HG03442 (cell line): ENCODE data around the gene HS6ST3.
"Not testable (repeated sequence)": the region's sequence is repeated elsewhere in the genome, so short reads cannot be mapped to it uniquely, and the experiment has no call there.

ENCODE experiments used
- ATAC-seq: cut with Tn5 transposase; IDR thresholded peaks from one replicate; pipeline ENCODE4 v1.9.1; 2021; ENCODE audit warnings: mild to moderate bottlenecking, moderate library complexity; ENCODE audit not compliant: unreplicated experiment

Gene HS6ST3

DNA sequence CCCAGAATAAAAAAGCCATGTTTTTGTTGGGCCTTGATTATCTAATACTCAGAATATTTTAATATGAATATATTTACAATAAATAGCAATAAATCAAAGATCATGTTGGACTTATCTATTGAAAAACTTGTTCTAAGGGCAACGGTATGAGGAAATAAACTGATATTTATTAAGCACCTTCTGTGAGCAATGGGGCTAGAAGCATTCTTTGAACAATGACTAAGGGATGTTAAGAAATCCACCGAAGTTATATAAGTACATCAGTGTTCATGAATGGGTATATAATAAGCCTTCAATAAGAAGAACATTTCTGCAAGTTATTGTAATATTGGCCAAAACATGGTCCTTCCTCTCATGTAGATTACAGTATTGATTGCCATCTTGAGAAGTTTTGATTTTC is 682.5 kb downstream of the HS6ST3 start:
- no peak for ATAC-seq

DNA sequence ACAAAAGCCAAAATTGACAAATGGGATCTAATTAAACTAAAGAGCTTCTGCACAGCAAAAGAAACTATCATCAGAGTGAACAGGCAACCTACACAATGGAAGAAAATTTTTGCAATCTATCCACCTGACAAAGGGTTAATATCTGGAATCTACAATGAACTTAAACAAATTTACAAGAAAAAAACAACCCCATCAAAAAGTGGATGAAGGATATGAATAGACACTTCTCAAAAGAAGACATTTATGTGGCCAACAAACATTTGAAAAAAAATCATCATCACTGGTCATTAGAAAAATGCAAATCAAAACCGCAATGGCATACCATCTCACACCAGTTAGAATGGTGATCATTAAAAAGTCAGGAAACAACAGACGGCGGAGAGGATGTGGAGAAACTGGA is 688.4 kb downstream of the HS6ST3 start:
- ATAC-seq = not testable (repeated sequence)

DNA sequence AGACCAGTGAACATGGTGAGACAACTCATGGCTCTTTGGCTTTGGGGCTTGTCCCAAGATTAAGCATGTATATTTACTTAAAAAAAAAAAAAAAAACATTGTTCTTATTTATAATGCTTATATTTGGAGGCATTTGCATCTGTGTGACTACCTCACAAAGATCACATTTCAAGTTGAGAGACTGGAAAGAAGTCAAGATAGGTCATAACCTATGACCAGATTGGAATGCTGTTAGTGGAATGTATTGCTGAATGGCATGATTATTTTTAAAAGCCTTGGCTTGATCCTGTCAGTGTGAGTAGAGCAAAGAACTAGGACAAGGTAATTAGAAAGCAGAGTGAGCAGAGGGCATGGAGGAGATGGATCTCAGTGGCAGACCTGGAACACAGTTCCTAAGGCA is 689.8 kb downstream of the HS6ST3 start:
- no peak for ATAC-seq

DNA sequence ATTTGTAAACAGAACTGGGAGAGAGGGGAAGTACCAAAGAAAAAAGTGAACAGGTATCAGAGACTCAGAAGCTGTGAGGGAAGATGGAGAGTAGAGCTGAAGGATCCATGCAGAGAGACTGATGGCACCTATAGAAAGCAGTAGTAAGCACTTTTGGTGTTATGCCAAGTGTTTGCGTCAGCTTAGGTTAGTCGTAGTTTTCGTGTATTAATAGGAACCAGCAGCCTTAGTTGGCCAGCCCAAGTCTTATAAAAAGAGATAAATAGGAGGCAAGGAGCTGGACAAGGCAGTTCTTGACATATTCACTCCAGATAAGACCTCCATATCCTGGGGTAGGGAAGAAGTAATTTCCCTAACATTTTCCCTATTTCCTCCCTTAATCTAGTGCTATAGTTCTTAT is 690.2 kb downstream of the HS6ST3 start:
- ATAC-seq = no peak

DNA sequence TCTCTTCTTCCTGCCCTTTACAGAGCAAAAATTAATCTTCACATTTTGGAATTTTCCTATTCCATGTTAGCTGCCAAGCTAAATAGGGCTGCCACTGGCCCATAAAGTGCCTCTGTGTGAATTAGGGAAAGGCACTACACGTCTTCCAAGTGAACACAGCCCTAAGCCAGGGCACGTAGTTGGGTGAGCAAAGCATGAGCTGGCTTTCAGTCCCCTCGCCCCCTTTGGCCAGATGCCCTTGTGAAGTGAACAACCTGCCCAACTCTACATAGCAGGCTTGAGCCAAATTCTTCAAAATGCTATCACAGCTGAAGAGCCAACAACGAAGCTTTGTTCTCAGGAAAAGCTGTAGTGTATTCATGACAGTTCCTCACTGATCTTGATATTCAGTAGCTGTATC is 691.2 kb downstream of the HS6ST3 start:
- no peak for ATAC-seq

DNA sequence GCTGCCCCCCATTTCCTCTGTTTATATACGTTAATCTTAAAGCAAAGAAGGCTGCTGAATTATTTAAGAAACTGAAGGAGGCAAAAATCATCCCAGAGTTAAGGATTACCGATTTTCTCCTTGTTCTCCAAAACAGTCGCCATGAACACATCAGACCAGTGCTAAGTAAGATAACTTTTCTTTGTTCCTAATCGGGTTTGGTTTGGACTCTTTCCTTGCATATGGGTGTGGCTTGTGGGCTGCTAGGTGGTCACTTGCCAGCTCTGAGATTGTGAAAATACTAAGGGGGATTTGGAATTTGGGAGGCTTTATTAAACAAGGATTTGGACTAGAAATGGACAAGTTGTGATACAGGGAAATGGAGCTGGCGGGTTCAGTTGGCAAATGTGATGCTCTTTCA is 692.3 kb downstream of the HS6ST3 start:
- no peak for ATAC-seq

DNA sequence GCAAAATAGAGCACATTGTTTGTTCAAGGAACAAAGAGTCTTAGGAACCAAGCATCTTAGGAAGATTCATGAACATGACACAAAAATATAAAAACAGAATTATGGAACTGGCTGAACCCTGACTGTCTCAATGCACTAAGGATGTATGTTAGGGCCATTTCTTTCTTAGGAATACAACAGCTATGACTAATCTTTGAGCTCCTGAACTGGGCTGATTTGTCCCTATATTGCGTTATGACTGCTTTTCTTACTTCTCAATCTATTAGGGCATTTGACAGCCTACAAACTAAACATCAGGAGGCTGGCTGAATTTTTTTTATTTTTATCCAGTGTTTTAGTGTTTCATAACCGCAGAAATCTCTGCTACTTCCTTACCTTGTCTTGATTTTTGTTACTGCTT is 693.1 kb downstream of the HS6ST3 start:
- ATAC-seq = no peak

DNA sequence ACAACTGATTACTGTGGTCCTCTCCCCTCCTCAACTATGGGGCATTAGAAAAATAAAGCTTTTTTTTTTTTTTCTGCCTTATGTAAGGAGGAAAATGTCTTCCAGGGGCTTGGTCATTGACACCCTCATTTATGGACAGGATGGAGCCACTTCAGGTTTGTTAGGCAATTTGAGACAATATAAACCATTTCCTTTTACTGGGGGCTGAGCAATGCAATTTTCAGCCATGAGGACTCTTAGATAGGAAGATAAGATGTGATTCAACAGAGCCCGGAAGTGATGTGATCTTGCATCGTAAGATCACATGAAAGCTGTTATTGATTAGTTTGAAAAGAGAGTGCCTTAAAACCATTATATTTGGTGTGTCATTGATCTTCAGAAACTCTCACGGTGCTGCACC is 693.6 kb downstream of the HS6ST3 start:
- ATAC-seq = no peak

DNA sequence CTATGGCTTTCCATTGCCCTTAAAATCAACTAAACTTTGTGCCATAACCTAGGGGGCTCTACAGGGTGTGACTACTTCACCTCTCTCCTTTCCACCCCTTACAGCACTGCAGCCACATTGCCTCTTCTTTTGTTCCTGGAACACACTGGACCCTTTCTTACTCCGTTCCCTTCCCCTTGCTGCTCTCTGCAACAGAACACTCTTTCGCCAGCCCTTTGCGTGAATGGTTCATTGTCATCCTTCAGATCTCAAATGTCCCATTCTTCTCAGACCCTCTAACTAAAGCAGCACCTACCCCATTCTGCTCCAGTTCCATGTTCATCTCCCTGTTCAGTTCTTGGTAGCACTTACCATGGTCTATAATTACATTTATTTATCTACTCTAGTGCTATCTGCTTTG is 696.1 kb downstream of the HS6ST3 start:
- ATAC-seq = no peak

DNA sequence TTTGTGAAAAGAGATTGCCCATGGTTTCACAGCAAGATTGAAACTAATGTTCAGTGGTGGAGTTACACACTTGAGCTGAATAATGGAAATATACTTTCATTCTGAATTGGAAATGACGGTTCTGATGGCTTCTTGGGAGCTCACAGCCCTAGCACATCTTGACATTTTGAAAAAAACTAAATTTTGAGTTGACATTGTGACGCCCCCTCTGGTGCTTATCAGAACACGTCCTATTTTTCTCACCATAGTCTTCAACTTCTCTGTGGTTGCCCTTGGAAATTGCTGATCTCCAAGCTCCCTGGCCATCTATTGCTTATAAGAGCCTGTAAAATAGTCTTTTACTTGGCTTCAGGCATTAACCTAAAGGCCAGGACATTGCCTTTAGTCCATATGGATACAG is 702.3 kb downstream of the HS6ST3 start:
- no peak for ATAC-seq

DNA sequence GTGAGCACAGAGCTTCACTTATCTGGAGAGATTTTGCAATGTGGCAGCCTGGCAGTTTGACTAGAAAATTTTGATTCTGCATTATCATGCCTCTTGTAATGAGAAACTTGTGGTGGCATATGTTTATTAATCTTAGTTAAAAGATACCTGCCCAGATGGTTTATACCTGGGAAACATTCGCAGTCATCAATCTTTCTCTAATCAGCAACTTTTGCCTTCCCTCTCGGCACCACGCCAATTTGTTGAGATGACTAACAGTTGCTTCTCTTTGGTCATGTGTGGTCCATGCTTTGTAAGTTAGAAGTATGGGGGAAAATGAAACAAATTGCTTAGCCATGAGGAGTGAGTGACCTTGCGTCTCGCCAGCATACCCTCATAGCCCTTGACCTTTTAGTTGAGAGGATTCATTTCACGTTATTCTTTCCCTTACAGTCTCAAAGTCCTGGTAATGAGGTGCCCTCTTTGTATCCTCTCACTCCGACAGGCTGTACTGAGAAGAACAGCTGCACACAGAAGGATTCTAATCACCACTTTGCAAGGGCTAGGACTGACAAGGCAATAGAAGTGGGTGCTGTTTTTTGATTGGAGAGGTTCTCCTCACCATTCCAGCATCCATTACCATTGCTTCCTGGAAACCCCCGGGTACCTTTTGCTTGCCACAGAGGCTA is 703.0 kb downstream of the HS6ST3 start:
- ATAC-seq = no peak

DNA sequence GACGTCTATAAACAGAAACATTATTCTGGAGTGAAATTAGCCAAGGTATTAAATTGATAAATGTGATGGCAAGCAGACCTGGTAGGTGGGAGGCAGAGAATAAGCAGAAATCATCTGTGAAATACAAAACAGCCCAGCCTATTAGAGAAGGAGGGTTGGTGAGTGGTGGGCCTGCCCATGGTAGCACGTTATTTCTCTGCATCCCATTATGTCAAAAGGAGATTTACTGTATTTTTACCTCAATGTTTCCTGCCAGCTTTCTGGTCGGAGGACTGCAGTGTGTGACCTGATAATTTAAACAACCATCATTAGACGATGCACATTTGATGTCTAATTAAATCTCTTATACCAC is 703.5 kb downstream of the HS6ST3 start:
- no peak for ATAC-seq

DNA sequence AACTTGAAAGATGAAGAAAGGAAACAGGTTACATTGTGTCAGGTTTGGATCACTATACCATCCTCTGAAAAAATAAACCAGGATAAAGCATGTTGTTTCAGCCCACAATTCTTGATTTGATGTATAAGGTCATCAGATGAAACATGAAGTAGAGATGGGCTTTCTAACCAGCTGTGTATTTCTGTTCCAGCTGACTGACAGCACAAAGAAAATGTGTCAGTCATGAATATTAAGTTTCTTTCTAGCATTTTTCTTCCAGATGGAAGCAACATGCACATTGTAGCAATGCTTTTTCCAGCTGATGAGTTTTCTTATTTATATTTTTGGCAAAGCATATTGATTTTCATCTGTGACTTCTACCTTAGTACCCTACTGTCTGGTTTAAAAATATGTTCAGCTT is 704.8 kb downstream of the HS6ST3 start:
- no peak for ATAC-seq

DNA sequence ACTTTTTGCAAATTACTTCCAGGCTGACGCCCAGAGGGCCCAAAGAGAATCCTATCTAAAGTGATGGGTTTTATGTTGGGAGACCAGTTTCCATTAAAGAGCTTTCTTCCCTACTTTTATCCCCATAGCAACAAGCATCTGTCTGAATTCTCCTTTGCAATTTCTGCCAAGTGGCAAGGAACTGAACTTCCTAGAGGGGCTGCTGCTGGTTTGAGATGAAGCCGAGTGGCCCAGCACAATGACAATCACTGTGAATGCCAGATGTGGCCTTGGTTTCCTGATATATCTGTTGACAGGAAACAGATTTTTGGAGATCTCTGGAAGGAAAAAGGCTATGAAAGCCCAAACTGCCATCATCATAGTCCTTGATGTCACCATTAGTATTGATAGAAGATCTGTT is 705.8 kb downstream of the HS6ST3 start:
- ATAC-seq = no peak

DNA sequence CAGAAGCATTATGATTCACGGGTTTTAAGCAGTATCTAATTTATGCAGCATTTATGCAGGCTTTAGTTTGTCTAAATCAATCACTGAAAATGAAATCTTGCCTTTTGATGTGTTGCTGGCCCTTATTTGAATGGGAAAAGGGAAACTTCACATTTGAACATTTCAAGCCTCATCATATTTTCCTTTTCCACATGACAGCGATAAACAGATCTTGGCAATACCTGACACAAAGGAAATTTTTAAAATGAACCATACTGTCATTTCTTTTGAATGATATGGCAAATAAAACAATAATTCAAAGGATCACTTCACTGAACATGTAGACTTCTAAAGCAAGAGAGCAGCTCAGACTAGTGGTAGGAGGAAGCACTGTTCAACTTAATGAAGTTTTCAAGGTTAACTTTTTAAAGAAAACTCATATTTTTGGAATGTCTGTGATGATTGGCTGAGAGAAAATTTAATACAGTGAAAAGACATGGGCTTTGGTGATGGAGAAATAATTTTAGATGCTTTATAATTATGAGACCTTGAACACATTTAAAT is 706.3 kb downstream of the HS6ST3 start:
- ATAC-seq = no peak

DNA sequence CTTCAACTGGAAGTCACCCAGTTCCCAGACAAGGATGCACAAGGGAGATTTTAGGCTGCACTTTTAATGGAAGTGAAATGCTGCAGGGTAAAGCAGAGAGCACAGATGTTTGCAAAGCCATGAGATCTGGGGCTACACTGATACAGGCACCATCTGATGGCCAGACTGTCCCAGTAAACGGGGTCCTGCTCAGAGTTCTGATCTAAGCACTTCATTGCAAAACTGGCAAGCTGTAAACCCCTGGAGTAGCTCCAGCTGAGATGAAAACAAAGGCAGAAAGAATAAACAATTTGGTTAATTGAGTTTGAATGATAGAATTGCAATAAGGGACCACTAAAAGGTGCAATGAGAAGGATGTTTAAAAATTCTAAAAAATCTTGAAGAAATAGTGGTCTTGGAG is 707.2 kb downstream of the HS6ST3 start:
- ATAC-seq = no peak

DNA sequence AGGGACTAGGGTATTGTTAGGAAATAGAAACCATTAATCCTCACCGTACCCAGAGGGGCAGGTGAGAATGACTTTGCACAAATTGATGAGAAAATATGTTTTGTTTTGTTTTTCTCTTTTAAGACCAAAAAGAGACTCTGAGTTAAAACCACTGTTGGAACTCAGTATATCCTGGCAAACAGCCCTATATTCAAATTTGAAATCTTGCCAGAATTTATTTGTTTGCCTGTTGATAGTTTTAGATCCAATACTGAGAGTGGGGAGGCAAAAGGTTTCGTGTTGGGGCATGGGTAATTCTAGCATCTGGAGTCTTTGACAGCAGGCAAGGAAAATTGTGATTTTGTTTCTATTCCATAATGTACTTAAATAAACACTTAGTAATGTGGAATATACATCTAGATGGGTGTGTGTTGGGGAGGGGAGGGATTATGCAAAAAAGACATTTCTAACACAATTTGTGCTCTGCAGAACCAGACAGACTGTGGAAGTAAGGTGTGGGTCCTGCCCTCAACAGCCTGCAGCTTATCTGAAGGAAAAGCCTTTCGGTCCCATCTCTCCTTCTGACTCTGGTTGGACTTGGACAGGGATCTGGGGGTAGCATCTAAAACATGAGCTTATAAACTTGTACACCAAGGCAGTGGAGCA is 713.7 kb downstream of the HS6ST3 start:
- ATAC-seq = no peak

DNA sequence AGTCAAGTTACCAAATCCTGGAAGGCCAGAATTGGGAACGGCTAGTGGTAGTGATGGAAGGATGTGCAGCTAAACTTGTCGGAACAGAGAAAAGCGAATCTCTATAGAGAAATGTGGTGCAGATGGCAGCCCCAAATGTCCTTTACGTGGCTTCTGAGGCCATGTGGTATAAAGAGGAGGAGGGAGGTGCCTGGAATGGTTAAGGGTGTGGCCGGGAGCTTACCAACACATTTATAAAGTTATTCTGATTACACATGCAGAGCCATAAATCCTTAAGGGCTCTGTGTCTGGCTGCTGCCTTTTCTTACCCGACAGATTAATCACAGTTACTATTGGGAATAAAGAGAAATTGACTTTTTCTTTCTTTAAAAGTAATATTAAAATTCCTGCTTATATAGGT is 714.3 kb downstream of the HS6ST3 start:
- no peak for ATAC-seq

DNA sequence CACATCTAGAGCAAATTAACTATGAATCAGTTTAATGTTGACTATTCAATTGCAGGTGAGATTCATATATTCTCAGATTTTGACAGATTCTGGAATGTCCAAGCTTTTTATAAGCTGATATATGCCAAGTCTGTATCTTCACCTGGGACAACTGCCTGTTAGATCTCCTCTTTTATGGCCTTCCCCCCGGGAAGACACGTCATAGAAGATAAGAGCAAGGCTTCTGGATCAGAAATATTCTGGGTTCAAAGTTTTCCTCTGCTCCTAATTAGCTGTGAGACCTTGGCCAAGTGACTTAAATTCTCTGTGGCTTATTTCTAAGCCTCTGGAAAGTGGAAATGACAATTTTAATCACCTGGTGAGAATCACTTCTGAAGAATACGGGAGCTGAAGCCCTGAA is 716.8 kb downstream of the HS6ST3 start:
- ATAC-seq = no peak

DNA sequence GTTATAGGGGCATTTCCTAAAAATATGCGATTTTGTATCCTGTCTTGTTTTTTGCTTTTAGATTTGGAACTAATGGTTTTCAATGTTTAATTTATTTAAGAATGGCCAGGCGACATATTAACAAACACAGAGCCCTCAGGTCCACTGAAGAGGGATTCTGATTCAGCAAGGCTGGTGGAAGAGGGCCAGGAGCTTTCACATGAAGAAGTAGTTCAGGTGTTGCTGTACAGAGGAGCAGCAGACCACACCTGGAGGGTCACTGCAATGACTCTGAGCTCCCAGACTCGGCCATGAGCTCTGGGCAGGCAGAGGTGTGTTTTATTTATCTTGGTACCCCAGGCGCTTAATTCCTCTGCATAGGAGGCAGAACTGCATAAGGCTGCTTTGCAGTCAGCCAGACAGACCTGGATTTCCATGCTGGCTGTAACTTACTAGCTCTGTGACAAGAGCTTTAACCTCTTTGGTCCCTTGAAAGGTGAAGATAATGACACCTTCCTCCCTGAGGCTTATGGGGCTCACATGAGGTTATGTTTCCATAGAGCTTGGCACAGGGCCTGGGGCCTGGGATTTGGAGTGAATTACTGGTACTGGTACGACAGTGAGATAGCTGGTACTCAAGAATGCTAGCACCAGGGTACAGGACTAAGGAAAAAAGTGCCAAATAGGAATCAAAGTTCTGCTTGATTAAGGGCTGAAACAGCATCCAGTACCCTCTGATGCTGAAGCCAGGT is 719.6 kb downstream of the HS6ST3 start:
- no peak for ATAC-seq

DNA sequence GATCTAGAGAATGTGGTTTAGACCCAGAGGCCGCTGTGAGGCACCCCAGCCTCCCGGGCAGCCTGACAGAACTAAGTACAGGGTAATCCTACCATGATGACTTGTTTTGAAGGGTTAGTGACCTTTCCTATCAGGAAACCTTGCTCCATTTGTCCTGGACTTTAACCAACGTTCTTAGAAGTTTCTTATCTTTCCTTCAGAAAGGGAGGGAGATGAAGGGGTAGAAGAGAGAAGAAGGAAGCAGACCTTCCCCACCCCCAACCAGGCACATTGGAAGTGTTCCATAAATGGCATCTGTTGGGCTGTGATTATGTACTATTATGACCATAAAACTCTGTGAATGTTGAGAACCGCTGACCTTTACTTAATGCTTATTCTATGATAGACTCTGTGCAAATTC is 720.2 kb downstream of the HS6ST3 start:
- no peak for ATAC-seq

DNA sequence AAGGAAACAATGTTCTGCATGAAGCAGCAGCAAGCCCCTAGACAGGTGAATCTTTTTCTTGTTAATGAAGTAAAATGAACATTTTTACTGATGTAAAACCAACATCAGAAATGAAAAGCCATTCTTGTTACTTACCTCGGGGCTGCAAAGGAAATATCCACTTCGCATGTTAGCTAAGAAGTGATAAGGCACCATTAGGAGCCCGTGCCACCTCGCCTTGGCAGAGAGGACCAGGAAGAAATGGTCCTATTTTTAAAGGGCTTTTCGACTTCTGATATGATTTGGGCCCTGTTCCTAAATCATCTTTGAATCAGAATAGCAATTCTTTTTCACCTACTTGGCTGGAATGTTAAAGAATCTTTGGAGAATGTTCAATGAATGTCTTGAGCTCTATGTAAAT is 721.1 kb downstream of the HS6ST3 start:
- ATAC-seq = no peak
